Transverse colon (tissue), 3 donors: ENCODE results near the gene PRSS50.

Source experiments
- CTCF ChIP-seq, 5 experiments: fragments of 200-600 bp in 3 of 5; fragments of 450-650 bp in 2 of 5; sonication (generic) in 3 of 5; IDR thresholded peaks; 1 replicate in 2 of 5; 2 replicates in 3 of 5; pipeline ENCODE4 v1.5.1; 2016 to 2017; ENCODE audit warnings: antibody characterized with exemption in 5 of 5, inconsistent platforms in 3 of 5, mild to moderate bottlenecking in 2 of 5, moderate library complexity in 1 of 5
- POLR2A ChIP-seq: fragments of 450-650 bp; IDR thresholded peaks from one replicate; pipeline ENCODE4 v1.6.1; 2016; ENCODE audit warnings: antibody characterized with exemption, mild to moderate bottlenecking, moderate library complexity

- TF ChIP-seq POLR2A (no peak), CTCF (IDR thresholded peaks at IDR 0.05) (no peak)
Observed at GRCh38 chr3:46703013-46703520, 14.6 kb downstream of the PRSS50 start.
